Measurements from ENCODE around the gene OSBPL5. TPM values are rescaled to one million over a fixed set of nuclear protein-coding genes. Genes with fewer than 3 reads are reported as not detected.

OSBPL5 gene
- total and polyA plus RNA-seq, 4 donors: 15.2 to 51.5 (median 28.3) TPM

- H3K36me3 ChIP-seq (ENCODE audit: control insufficient read depth in 4 of 4, insufficient read depth in 4 of 4, low read length in 4 of 4): peaks cover 0 to 7% (median 3%) of the 10 kb centered on the region in 4 donors
- no peaks in the 10 kb centered on the region for H3K27me3 ChIP-seq (ENCODE audit: control insufficient read depth in 3 of 3, insufficient read depth in 3 of 3, low read length in 2 of 3)
- ATAC-seq (ENCODE audit: insufficient read depth, low FRiP score): no peak
- WGBS, 2 donors: 5 to 6% methylated on average over 24 to 29 of the region's 29 CpGs
- DNase-seq: no peak
- peak overlapping the region; percentile 95 for H3K4me3 ChIP-seq
- H3K4me1 ChIP-seq (ENCODE audit: control insufficient read depth in 5 of 5, insufficient read depth in 5 of 5, low read length in 5 of 5): peaks cover 0 to 13% (median 5%) of the 10 kb centered on the region in 5 donors
- H3K9me3 ChIP-seq (ENCODE audit: control insufficient read depth in 4 of 4, insufficient read depth in 3 of 4, low read length in 3 of 4): no peaks in the 10 kb centered on the region
- no peak for TF ChIP-seq CTCF (IDR thresholded peaks at IDR 0.05; ENCODE audit: control extremely low read depth, extremely low read depth)
- peak overlapping the region; percentile 84 to 89 for H3K27ac ChIP-seq (ENCODE audit: low read depth in 1 of 2, low read length in 1 of 2)
- peak overlapping the region; percentile 61 to 67 for H3K9ac ChIP-seq (ENCODE audit: insufficient read depth in 1 of 2, low read length in 2 of 2)
Measured at GRCh38 chr11:3056296-3057068, 108.6 kb downstream of the OSBPL5 start.

- H3K36me3 ChIP-seq (ENCODE audit: control insufficient read depth in 4 of 4, insufficient read depth in 4 of 4, low read length in 4 of 4): peaks cover 0 to 7% (median 3%) of the 10 kb centered on the region in 4 donors
- no peak overlapping the region for H3K27ac ChIP-seq (ENCODE audit: low read depth in 1 of 2, low read length in 1 of 2)
- peak overlapping the region in 1 of 2 donors; percentile 67 for H3K9ac ChIP-seq (ENCODE audit: insufficient read depth in 1 of 2, low read length in 2 of 2)
- no peaks in the 10 kb centered on the region for H3K27me3 ChIP-seq (ENCODE audit: control insufficient read depth in 3 of 3, insufficient read depth in 3 of 3, low read length in 2 of 3)
- H3K9me3 ChIP-seq (ENCODE audit: control insufficient read depth in 4 of 4, insufficient read depth in 3 of 4, low read length in 3 of 4): no peaks in the 10 kb centered on the region
- no peak for TF ChIP-seq CTCF (IDR thresholded peaks at IDR 0.05; ENCODE audit: control extremely low read depth, extremely low read depth)
- H3K4me1 ChIP-seq (ENCODE audit: control insufficient read depth in 5 of 5, insufficient read depth in 5 of 5, low read length in 5 of 5): peaks cover 0 to 13% (median 5%) of the 10 kb centered on the region in 5 donors
- 93 to 94% methylated on average over 8 of the region's 8 CpGs for WGBS, 2 donors
- DNase-seq: no peak
- ATAC-seq (ENCODE audit: insufficient read depth, low FRiP score): no peak
- H3K4me3 ChIP-seq: no peak overlapping the region
Measured at GRCh38 chr11:3055891-3056290, 109.2 kb downstream of the OSBPL5 start.

GRCh38 chr11:3052567-3052966 lies 112.5 kb downstream of the OSBPL5 start:
- DNase-seq (no peak), ATAC-seq (ENCODE audit: insufficient read depth, low FRiP score) (no peak)
- Histone ChIP-seq H3K4me1 (ENCODE audit: control insufficient read depth in 5 of 5, insufficient read depth in 5 of 5, low read length in 5 of 5) (peaks cover 0 to 12% (median 5%) of the 10 kb centered on the region in 5 donors), H3K9ac (ENCODE audit: insufficient read depth in 1 of 2, low read length in 2 of 2) (no peak overlapping the region), H3K27ac (ENCODE audit: low read depth in 1 of 2, low read length in 1 of 2) (no peak overlapping the region), H3K27me3 (ENCODE audit: control insufficient read depth in 3 of 3, insufficient read depth in 3 of 3, low read length in 2 of 3) (no peaks in the 10 kb centered on the region), H3K4me3 (no peak overlapping the region), H3K9me3 (ENCODE audit: control insufficient read depth in 4 of 4, insufficient read depth in 3 of 4, low read length in 3 of 4) (no peaks in the 10 kb centered on the region), H3K36me3 (ENCODE audit: control insufficient read depth in 4 of 4, insufficient read depth in 4 of 4, low read length in 4 of 4) (peaks cover 0 to 8% (median 3%) of the 10 kb centered on the region in 4 donors)
- no peak for TF ChIP-seq CTCF (IDR thresholded peaks at IDR 0.05; ENCODE audit: control extremely low read depth, extremely low read depth)
- WGBS, 2 donors: 86 to 91% methylated on average over 11 of the region's 11 CpGs

Measured in lung (tissue), 12 donors.